GM12864 (cell line): Measurements from ENCODE around the gene ISLR.

ENCODE experiments used
- DNase-seq: peaks from one replicate; pipeline ENCODE4 v3.0.0-alpha.2; 2011; ENCODE audit warnings: low read depth
- H3K4me3 ChIP-seq: 2 replicates; pipeline ENCODE4 v1.5.1; 2011; ENCODE audit warnings: mild to moderate bottlenecking, low read depth, low read length, control low read depth
- TF ChIP-seq, protein P1 (sequence below): IDR thresholded peaks from 2 replicates; pipeline ENCODE4 v1.5.1; 2011; ENCODE audit warnings: low read depth, mild to moderate bottlenecking, moderate library complexity, low read length, control low read depth, inconsistent platforms; ENCODE audit errors: missing control alignments

Gene ISLR

DNA sequence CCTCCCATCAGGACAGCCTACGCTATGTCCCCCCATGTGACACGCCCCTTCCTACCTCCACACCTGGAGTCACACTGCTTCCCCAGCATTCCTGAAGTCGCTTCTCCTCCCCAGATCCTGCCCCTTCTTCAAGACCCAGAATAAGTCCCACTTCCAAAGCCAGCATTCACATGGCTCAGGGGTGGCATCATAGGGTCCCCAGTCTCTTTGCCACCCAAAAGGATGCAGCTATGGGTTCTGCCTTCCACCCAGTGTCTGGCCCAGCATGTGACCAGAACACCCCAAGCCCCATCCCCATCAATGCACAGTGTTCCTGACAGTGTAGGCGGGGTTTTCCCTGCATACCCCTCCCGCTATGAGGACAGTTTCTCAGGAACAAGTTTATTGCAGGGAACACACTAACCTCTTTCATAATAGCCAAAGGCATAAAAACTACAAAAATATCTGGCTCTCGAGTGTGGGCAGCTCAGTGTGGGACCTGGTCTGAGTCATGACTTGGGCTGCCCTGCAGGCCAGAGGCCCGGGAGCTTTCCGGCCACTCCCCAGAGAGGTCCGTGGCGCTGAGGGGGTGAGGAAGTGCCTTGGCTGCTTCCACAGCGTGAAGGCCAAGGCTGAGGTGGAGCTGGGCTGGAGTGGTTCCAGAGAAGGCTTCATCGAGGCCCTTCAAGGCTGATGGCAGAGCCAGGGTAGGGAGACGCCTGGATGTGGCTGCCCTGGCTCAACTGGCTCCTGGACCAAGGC is 5.8 kb downstream of the ISLR start:
- TF ChIP-seq, protein P1, sequence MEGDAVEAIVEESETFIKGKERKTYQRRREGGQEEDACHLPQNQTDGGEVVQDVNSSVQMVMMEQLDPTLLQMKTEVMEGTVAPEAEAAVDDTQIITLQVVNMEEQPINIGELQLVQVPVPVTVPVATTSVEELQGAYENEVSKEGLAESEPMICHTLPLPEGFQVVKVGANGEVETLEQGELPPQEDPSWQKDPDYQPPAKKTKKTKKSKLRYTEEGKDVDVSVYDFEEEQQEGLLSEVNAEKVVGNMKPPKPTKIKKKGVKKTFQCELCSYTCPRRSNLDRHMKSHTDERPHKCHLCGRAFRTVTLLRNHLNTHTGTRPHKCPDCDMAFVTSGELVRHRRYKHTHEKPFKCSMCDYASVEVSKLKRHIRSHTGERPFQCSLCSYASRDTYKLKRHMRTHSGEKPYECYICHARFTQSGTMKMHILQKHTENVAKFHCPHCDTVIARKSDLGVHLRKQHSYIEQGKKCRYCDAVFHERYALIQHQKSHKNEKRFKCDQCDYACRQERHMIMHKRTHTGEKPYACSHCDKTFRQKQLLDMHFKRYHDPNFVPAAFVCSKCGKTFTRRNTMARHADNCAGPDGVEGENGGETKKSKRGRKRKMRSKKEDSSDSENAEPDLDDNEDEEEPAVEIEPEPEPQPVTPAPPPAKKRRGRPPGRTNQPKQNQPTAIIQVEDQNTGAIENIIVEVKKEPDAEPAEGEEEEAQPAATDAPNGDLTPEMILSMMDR = no peak
- no peak for DNase-seq
- H3K4me3 ChIP-seq = no peak overlapping the region

DNA sequence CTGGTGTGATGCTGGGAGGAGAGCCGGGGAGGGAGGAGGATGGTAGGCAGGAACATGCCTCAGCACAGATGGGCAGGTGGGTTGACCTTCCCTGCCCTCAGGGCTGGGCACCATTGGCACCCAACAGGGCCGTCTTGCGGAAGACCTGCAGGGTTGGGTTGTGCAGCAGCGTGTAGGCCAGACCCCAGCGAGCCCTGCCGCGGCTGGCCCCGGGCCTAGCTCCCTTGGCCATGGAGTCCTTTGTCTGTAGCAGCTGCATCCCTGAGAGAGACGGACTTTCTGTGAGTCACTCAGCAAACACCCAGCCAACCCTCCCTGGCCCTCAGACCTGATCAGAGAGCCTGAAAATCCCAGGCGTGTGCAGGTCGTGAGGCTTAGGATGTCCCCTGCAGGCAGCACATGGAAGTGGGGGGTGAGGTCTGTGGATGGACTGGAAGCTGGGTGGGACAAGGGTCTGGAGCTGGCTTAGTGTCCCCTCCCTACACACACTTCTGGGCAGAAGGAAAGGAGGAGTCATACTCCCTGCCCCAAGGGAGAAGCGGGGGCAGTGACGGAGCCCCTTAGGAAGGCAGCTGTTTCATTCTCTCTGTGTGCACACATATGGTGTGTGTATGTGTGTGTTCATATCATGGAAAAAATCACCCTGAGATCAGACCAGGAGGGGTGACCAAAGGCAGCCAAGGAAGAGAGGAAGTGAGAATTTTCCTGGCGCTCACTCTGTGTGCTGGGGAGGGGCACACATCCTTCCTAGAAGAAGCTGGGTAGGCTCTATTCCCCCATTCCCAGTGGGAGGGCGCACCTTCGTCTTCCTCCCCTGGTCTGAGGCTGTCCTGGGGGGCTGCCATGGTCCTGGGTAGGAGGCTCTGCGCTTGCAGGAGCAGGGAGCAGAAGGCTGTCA is 6.7 kb downstream of the ISLR start:
- H3K4me3 ChIP-seq = no peak overlapping the region
- TF ChIP-seq, protein P1 = no peak
- DNase-seq = no peak

DNA sequence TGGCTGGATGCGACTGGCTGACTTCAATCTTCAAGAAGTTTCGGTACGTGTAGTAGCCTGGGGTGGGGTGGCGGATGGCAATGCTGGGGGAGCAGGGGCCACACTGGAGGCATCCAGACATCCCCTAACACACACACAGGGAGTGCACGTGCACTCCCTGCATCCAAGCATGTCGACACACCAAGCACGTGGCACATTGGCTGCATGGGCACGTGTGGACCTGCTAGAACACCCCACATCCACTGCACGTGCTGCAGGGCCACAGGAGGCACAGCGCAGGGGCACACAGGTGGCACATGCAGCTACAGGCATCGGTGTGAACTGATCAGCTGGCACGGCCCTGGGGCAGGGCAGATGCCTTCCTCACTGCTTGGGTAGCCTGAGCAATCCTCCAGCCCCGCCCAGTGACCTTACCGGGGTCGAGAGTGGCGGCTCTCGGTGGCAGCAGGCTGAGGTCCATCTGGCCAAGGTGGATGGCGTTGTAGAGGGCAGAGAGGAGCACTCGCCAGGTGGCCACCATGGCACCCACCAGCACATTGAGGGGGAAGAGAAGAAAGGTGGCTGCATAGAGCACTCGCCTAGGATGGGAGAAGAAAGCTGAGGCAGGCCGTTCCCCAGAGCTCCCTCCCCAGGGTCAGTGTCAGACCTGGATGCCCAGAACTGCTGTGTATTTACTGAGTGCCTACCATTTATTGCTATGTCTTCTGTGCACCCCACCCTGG is 7.5 kb downstream of the ISLR start:
- no peak for DNase-seq
- TF ChIP-seq, protein P1 = no peak
- H3K4me3 ChIP-seq = no peak overlapping the region

DNA sequence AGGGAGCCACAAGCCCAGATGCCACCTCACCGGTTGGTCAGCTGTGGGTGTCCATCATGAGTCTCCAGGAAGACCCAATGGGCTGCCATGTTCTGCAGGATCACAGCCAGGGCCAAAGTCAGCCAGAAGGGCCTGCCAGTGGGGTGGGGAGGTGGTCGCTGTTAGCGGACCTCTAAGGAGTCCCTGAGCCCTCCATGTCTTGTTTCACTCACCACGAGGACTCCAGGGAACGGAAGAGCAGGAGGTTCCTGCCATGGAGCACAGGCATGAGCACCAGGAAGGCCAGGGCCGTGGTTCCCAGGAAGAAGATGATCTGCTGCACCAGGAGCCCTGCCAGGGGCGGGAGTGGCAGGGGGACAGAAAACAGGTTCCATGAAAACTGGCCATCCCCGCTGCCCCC is 8.6 kb downstream of the ISLR start:
- TF ChIP-seq, protein P1 = no peak
- DNase-seq = no peak
- H3K4me3 ChIP-seq = no peak overlapping the region

DNA sequence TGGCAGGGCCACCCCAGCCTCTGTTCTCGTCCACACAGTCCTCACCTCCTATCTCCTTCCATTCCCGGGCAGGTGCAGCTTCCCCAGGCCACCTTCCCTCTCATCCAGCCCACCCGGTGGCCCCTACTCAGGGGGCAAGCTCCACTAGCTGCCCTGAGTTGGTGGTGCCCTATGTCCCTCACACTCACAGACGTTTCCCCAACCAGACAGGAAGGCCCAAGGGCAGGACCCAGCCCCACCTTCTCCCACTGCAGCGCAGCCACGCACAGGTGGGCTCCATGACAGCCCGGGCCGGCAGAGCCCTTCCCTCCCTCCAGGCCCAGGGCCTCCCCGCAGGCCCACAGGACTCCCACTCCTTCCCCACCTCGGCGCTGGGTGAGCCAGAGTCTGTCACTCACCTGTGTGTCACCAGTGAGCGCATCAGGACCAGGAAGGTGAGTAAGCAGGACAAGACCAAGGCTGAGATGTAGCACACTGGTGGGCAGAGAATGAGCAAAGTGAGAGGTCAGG is 11.1 kb downstream of the ISLR start:
- DNase-seq = no peak
- TF ChIP-seq, protein P1 = no peak
- no peak overlapping the region for H3K4me3 ChIP-seq

DNA sequence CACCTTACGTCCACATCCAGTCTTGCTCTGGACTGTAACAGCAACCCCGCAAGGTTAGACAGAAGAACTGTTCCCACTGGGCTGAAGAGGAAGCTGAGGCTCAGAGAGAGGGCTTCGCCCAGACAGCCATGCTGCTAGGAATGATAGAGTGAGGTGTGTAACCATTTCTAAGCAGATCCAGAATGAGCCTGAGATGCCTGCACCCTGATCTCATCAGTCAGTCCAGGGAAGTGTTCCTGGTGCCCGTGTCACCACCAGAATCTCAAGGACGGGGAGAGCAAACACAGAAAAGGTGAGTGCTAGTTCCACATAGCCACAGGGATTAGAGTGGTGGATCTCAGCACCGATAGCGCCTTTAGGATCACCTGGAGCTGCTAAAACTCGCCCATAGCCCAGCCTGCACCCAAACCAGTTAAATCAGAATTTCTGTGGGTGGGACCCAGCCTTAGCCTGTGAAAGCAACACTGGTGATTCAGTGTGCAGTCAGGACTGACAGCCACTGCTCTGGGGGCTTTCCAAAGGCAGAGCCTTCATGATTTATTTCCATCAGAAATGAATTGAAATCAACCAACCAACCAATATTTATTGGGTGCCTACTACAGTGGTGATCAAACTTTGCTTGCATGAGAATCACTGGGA is 12.3 kb downstream of the ISLR start:
- TF ChIP-seq, protein P1 = no peak
- H3K4me3 ChIP-seq = no peak overlapping the region
- no peak for DNase-seq
